ENCODE data around the gene NR2C1. TPM values are rescaled to one million over a fixed set of nuclear protein-coding genes. Genes with fewer than 3 reads are reported as not detected.

NR2C1 gene
- total RNA-seq, 1 experiment from 2014 or later: 45.4 TPM

DNA sequence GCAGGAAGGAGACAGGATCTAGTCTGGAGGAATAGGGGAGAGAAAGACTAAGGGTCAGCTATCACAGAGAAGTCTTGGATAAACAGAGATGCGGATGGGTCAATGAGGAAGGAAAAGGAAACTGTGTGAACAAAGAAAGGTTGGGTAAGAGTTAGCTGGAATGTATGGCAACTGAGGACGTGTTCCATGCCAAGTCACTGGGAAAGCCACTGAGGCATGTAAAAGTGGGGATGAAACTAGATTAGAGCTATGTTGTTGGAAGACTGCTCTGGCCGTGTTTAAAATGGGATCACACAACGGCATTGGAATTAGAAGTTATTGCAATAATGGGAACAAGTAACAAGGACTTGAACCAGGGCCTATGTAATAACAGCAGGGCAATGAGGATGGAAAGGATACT, 3.9 kb upstream of the NR2C1 start (continued):
- no peak for TF ChIP-seq JUN (CRISPR knock-in tag; IDR thresholded peaks at IDR 0.05)
- no peak for TF ChIP-seq ZBTB43 (CRISPR knock-in tag; IDR thresholded peaks at IDR 0.05)
- no peak for TF ChIP-seq ZNF138 (CRISPR knock-in tag; conservative IDR thresholded peaks at IDR 0.05)
- no peak for TF ChIP-seq ZNF263 (CRISPR knock-in tag; IDR thresholded peaks at IDR 0.05; ENCODE audit: low read depth)
- no peak for TF ChIP-seq ZNF121 (CRISPR knock-in tag; IDR thresholded peaks at IDR 0.05)
- TF ChIP-seq ZNF532 (CRISPR knock-in tag; IDR thresholded peaks at IDR 0.05; ENCODE audit: borderline replicate concordance): no peak
- no peak for TF ChIP-seq GRHL2 (CRISPR knock-in tag; IDR thresholded peaks at IDR 0.05; ENCODE audit: insufficient replicate concordance, severe bottlenecking)
- TF ChIP-seq RORB (CRISPR knock-in tag; IDR thresholded peaks at IDR 0.05): no peak

- TF ChIP-seq ZNF532 (CRISPR knock-in tag; IDR thresholded peaks at IDR 0.05; ENCODE audit: borderline replicate concordance) (no peak), NFYB (CRISPR knock-in tag; conservative IDR thresholded peaks at IDR 0.05; ENCODE audit: low read depth) (no peak), ZNF263 (CRISPR knock-in tag; IDR thresholded peaks at IDR 0.05; ENCODE audit: low read depth) (no peak), ETV6 (CRISPR knock-in tag; IDR thresholded peaks at IDR 0.05) (no peak), ZNF317 (CRISPR knock-in tag; IDR thresholded peaks at IDR 0.05; ENCODE audit: borderline replicate concordance, low read depth) (no peak), GRHL2 (CRISPR knock-in tag; IDR thresholded peaks at IDR 0.05; ENCODE audit: insufficient replicate concordance, severe bottlenecking) (no peak), ZNF423 (CRISPR knock-in tag; IDR thresholded peaks at IDR 0.05) (no peak), TEAD1 (CRISPR knock-in tag; IDR thresholded peaks at IDR 0.05) (no peak), ATF1 (CRISPR knock-in tag; IDR thresholded peaks at IDR 0.05) (no peak)
- TF ChIP-seq, protein P1, sequence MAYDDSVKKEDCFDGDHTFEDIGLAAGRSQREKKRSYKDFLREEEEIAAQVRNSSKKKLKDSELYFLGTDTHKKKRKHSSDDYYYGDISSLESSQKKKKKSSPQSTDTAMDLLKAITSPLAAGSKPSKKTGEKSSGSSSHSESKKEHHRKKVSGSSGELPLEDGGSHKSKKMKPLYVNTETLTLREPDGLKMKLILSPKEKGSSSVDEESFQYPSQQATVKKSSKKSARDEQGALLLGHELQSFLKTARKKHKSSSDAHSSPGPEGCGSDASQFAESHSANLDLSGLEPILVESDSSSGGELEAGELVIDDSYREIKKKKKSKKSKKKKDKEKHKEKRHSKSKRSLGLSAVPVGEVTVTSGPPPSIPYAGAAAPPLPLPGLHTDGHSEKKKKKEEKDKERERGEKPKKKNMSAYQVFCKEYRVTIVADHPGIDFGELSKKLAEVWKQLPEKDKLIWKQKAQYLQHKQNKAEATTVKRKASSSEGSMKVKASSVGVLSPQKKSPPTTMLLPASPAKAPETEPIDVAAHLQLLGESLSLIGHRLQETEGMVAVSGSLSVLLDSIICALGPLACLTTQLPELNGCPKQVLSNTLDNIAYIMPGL (CRISPR knock-in tag; IDR thresholded peaks at IDR 0.05): no peak
- H3K36me3 Mint-ChIP-seq: no peaks in the 10 kb centered on the region
- H3K4me3 Mint-ChIP-seq: no peak overlapping the region
- POLR2A ChIA-PET: no interaction called here
- no peak for DNase-seq (ENCODE audit: low spot score)
- no peaks in the 10 kb centered on the region; the same call in 1 of the 2 replicates for H3K4me1 Mint-ChIP-seq
- H3K27ac Mint-ChIP-seq: no peak overlapping the region
- no peaks in the 10 kb centered on the region for H3K9me3 Mint-ChIP-seq
- no peaks in the 10 kb centered on the region; the same call in 1 of the 2 replicates for H3K27me3 Mint-ChIP-seq (ENCODE audit: low read depth)
- ATAC-seq: no peak
- CTCF ChIA-PET: no interaction called here
Measured at GRCh38 chr12:95074766-95075165, 1.3 kb upstream of the NR2C1 start.
